ENCODE results near the gene SH3PXD2A.

DNA sequence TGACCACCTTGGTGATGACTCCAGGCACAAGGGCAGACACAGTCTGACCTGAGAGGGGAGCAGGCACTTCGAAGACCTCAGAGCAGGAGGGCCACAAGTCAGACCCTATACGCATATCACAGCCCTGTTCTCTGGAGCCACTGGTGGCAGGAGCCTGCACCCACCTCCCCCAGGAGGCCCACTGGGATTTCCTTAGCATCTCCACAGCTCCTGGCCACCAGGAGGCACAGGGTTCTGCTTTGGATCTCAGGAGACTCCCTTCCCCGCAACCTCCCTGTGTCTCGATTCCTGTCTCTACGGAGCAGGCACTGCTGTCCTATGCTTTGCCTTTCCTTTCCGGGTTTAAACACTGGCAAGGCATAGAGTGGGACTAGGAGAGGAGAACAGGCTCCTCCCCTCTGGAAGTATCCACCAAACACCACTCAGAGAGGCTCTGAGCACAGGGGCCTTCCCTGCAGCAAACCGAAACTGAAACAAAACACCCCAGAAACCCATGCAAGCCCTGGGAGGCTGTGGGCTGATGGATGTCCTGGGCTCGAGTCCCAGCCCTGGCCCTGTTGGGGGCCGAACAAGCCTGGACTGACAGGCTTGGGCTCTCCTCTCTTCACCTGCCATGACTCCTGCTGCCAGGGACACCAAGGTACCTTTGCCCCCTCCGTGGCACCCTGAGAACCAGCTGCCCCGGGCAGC lies 195.6 kb downstream of the SH3PXD2A start:
- TF ChIP-seq POLR2A (IDR thresholded peaks at IDR 0.05) (no peak), POLR2AphosphoS5 (IDR thresholded peaks at IDR 0.05) (peak; percentile 38 to 69 (median 62)), EP300 (IDR thresholded peaks at IDR 0.05; ENCODE audit: low read depth) (no peak)
- TF ChIP-seq, protein P1, sequence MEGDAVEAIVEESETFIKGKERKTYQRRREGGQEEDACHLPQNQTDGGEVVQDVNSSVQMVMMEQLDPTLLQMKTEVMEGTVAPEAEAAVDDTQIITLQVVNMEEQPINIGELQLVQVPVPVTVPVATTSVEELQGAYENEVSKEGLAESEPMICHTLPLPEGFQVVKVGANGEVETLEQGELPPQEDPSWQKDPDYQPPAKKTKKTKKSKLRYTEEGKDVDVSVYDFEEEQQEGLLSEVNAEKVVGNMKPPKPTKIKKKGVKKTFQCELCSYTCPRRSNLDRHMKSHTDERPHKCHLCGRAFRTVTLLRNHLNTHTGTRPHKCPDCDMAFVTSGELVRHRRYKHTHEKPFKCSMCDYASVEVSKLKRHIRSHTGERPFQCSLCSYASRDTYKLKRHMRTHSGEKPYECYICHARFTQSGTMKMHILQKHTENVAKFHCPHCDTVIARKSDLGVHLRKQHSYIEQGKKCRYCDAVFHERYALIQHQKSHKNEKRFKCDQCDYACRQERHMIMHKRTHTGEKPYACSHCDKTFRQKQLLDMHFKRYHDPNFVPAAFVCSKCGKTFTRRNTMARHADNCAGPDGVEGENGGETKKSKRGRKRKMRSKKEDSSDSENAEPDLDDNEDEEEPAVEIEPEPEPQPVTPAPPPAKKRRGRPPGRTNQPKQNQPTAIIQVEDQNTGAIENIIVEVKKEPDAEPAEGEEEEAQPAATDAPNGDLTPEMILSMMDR (IDR thresholded peaks at IDR 0.05), result no peak
